Panc1 (cell line): ENCODE results near the gene FASTKD2. TPM values are rescaled to one million over a fixed set of nuclear protein-coding genes. Genes with fewer than 3 reads are reported as not detected.

ENCODE experiments used
- ATAC-seq: fragments of 200-7000 bp; cut with Tn5 transposase; 2 replicates; pipeline ENCODE4 v1.9.1; 2020; ENCODE audit warnings: mild to moderate bottlenecking, moderate library complexity
- BruUV-seq: library from RNA; stranded (reverse); fragments of 400-500 nt; replicated peaks from 2 replicates; lab custom pipeline; 2021; lab: Mats Ljungman, UMichigan
- CTCF ChIA-PET: fragments of 300-600 bp; sonication (Branson Sonifier 250); formaldehyde crosslinking; loops from one replicate; lab custom pipeline; 2022; ENCODE audit warnings: antibody characterized with exemption; lab: Charles Lee
- POLR2A ChIA-PET: fragments of 300-600 bp; sonication (Branson Sonifier 250); formaldehyde crosslinking; loops from one replicate; lab custom pipeline; 2022; ENCODE audit warnings: antibody characterized with exemption; lab: Charles Lee
- DNase-seq: peaks from one replicate; pipeline ENCODE4 v3.0.0-alpha.2; 2010; ENCODE audit warnings: low read depth, low spot score
- H3K27ac ChIP-seq: 2 replicates; pipeline ENCODE4 v1.5.1; 2011; ENCODE audit warnings: mild to moderate bottlenecking, low read length, inconsistent platforms
- H3K27me3 ChIP-seq: fragments of 200-500 bp; sonication (Bioruptor generic); 2 replicates; pipeline ENCODE4 v1.6.0; 2014; ENCODE audit warnings: low read length, inconsistent platforms; ENCODE audit not compliant: control insufficient read depth, insufficient read depth
- H3K36me3 ChIP-seq: fragments of 200-500 bp; sonication (Bioruptor generic); 2 replicates; pipeline ENCODE4 v1.5.1; 2014; ENCODE audit warnings: inconsistent platforms, mild to moderate bottlenecking, low read length, moderate library complexity; ENCODE audit not compliant: control insufficient read depth, insufficient read depth
- H3K4me1 ChIP-seq: 2 replicates; pipeline ENCODE4 v1.5.1; 2011; ENCODE audit warnings: inconsistent platforms, mild to moderate bottlenecking, low read length, moderate library complexity; ENCODE audit not compliant: control insufficient read depth, insufficient read depth
- H3K4me3 ChIP-seq, 2 experiments: 2 replicates each; pipeline ENCODE4 v1.5.1; 2011 to 2012; ENCODE audit warnings: low read depth in 2 of 2, low read length in 2 of 2, mild to moderate bottlenecking in 2 of 2, inconsistent platforms in 1 of 2, moderate library complexity in 1 of 2
- H3K9me3 ChIP-seq: fragments of 200-500 bp; sonication (Bioruptor generic); 2 replicates; pipeline ENCODE4 v1.5.1; 2014; ENCODE audit warnings: low read depth, mild to moderate bottlenecking, inconsistent platforms, low read length, moderate library complexity; ENCODE audit not compliant: control insufficient read depth, insufficient read depth
- CTCF ChIP-seq: fragments of 450-650 bp; IDR thresholded peaks from 2 replicates; pipeline ENCODE4 v1.5.1; 2017; ENCODE audit warnings: mild to moderate bottlenecking
- POLR2AphosphoS5 ChIP-seq: IDR thresholded peaks from 2 replicates; pipeline ENCODE4 v1.6.1; 2012; ENCODE audit warnings: mild to moderate bottlenecking, low read depth, low read length, moderate library complexity
- in situ Hi-C: cut with HindIII; loops from 2 replicates; pipeline ENCODE4 v1.10.0; 2016; ENCODE audit warnings: low sequenced_read_pairs, low pct_unique_long_range_greater_than_20kb
- intact Hi-C: fragments of 100-400 bp; cut with micrococcal nuclease; formaldehyde crosslinking; loops from one replicate; pipeline ENCODE4 v1.10.0; 2022; ENCODE audit not compliant: unreplicated experiment
- total RNA-seq: library from RNA; stranded (reverse); gene quantifications from one replicate; pipeline ENCODE4 v1.2.1, GENCODE V29; 2021; ENCODE audit not compliant: unreplicated experiment
- TF ChIP-seq, protein P1 (sequence below), 2 experiments: IDR thresholded peaks; 2 replicates each; pipeline ENCODE4 v1.6.1; 2011 to 2012; ENCODE audit warnings: low read depth in 2 of 2, control low read depth in 1 of 2, low read length in 1 of 2, mild to moderate bottlenecking in 1 of 2, moderate library complexity in 1 of 2; ENCODE audit not compliant: insufficient read depth in 1 of 2

FASTKD2 gene
- total RNA-seq, 1 experiment from 2014 or later = 20.5 TPM

- ChIA-PET CTCF (no interaction called here), POLR2A (no interaction called here)
- no peaks in the 10 kb centered on the region for H3K27me3 ChIP-seq
- in situ Hi-C loops (no loop called here), intact Hi-C loops (no loop called here)
- TF ChIP-seq, protein P1, sequence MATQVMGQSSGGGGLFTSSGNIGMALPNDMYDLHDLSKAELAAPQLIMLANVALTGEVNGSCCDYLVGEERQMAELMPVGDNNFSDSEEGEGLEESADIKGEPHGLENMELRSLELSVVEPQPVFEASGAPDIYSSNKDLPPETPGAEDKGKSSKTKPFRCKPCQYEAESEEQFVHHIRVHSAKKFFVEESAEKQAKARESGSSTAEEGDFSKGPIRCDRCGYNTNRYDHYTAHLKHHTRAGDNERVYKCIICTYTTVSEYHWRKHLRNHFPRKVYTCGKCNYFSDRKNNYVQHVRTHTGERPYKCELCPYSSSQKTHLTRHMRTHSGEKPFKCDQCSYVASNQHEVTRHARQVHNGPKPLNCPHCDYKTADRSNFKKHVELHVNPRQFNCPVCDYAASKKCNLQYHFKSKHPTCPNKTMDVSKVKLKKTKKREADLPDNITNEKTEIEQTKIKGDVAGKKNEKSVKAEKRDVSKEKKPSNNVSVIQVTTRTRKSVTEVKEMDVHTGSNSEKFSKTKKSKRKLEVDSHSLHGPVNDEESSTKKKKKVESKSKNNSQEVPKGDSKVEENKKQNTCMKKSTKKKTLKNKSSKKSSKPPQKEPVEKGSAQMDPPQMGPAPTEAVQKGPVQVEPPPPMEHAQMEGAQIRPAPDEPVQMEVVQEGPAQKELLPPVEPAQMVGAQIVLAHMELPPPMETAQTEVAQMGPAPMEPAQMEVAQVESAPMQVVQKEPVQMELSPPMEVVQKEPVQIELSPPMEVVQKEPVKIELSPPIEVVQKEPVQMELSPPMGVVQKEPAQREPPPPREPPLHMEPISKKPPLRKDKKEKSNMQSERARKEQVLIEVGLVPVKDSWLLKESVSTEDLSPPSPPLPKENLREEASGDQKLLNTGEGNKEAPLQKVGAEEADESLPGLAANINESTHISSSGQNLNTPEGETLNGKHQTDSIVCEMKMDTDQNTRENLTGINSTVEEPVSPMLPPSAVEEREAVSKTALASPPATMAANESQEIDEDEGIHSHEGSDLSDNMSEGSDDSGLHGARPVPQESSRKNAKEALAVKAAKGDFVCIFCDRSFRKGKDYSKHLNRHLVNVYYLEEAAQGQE (IDR thresholded peaks at IDR 0.05; ENCODE audit: insufficient read depth in 1 of 2, low read depth in 2 of 2, low read length in 1 of 2) = no peak
- TF ChIP-seq CTCF = no peak
- TF ChIP-seq POLR2AphosphoS5 = no peak
- H3K36me3 ChIP-seq = no peaks in the 10 kb centered on the region; the same call in 1 of the 2 replicates
- no peak for ATAC-seq
- H3K4me3 ChIP-seq = no peak overlapping the region
- DNase-seq = no peak
- BruUV-seq = no TSS peak
- no peaks in the 10 kb centered on the region for H3K4me1 ChIP-seq
- H3K27ac ChIP-seq = no peak overlapping the region
- H3K9me3 ChIP-seq = no peaks in the 10 kb centered on the region
Measured at GRCh38 chr2:206798000-206798399, 32.6 kb downstream of the FASTKD2 start.

- BruUV-seq = no TSS peak
- Histone ChIP-seq H3K36me3 (no peaks in the 10 kb centered on the region; the same call in 1 of the 2 replicates), H3K4me1 (no peaks in the 10 kb centered on the region), H3K27me3 (no peaks in the 10 kb centered on the region), H3K9me3 (no peaks in the 10 kb centered on the region), H3K4me3 (no peak overlapping the region), H3K27ac (no peak overlapping the region)
- no peak for ATAC-seq
- TF ChIP-seq, protein P1 (IDR thresholded peaks at IDR 0.05; ENCODE audit: insufficient read depth in 1 of 2, low read depth in 2 of 2, low read length in 1 of 2) = no peak
- no peak for TF ChIP-seq CTCF
- in situ Hi-C loops (no loop called here), intact Hi-C loops (no loop called here)
- ChIA-PET POLR2A (no interaction called here), CTCF (interaction anchor here (0.6 kb wide), 1 partner anchor 527 kb away, joined by 7 read pairs; no protein-coding TSS in a partner anchor)
- no peak for DNase-seq
Measured at GRCh38 chr2:206799083-206799482, 33.7 kb downstream of the FASTKD2 start.
